ENCODE measurements around the gene MEPCE. TPM values are rescaled to one million over a fixed set of nuclear protein-coding genes. Genes with fewer than 3 reads are reported as not detected.

MEPCE gene
- total and polyA plus RNA-seq, 2 experiments from 2014 or later: 15.8 to 23.1 TPM

DNA sequence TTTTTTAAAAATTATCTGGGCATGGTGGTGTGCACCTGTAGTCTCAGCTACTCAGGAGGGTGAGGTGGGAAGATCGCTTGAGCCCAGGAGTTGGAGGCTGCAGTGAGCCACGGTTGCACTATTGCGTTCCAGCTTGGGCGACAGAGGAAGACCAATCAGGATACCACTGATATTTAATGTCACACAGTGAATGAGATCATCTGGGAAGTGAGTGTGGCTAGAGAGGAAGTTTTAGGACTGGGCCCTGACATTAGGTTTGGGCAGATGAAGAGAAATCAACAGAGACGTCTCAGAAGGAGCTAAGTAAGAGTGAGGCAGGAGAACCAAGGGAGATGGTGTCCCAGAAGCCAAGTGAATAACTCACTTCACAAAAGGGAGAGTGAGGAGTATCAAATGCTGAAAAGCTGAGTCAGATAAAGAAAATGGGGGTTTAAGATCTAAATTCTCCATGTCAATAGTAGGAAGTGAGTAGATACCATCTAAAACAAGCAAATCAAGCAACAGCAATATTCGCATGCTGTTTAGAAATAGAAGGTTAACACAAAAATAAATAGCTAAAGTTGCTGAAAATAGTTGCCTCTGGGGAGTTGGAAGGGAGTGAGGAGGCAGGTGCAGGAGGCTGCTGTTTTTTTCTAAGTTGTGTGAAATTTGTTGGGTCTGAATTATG is 44.9 kb upstream of the MEPCE start:
- Histone ChIP-seq H3K9me3 (ENCODE audit: low read depth) (no peaks in the 10 kb centered on the region), H3K4me1 (ENCODE audit: insufficient read depth) (no peaks in the 10 kb centered on the region), H3K9me2 (replicated peaks; ENCODE audit: insufficient read depth) (no peaks in the 10 kb centered on the region), H3K27ac (no peak overlapping the region), H3K4me3 (no peak overlapping the region), H3K27me3 (peaks cover 3% of the 10 kb centered on the region), H3K79me2 (no peaks in the 10 kb centered on the region), H4K20me1 (ENCODE audit: insufficient read depth, poor library complexity, severe bottlenecking) (no peaks in the 10 kb centered on the region), H3K36me3 (replicated peaks; ENCODE audit: insufficient read depth, low read depth) (no peaks in the 10 kb centered on the region), H3K4me2 (no peak overlapping the region), H2AFZ (no peak overlapping the region)
- WGBS (ENCODE audit: low lambda C conversion rate, missing lambda C conversion rate): 93% methylated on average over 6 of the region's 6 CpGs
- TF ChIP-seq EZH2phosphoT487 (IDR thresholded peaks at IDR 0.05; ENCODE audit: low read depth, severe bottlenecking, unreplicated experiment) (no peak), EZH2 (IDR thresholded peaks at IDR 0.05; ENCODE audit: borderline replicate concordance) (no peak)
- TF ChIP-seq, protein P1, sequence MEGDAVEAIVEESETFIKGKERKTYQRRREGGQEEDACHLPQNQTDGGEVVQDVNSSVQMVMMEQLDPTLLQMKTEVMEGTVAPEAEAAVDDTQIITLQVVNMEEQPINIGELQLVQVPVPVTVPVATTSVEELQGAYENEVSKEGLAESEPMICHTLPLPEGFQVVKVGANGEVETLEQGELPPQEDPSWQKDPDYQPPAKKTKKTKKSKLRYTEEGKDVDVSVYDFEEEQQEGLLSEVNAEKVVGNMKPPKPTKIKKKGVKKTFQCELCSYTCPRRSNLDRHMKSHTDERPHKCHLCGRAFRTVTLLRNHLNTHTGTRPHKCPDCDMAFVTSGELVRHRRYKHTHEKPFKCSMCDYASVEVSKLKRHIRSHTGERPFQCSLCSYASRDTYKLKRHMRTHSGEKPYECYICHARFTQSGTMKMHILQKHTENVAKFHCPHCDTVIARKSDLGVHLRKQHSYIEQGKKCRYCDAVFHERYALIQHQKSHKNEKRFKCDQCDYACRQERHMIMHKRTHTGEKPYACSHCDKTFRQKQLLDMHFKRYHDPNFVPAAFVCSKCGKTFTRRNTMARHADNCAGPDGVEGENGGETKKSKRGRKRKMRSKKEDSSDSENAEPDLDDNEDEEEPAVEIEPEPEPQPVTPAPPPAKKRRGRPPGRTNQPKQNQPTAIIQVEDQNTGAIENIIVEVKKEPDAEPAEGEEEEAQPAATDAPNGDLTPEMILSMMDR (IDR thresholded peaks at IDR 0.05; ENCODE audit: poor library complexity): no peak
- DNase-seq (ENCODE audit: low spot score): no peak

DNA sequence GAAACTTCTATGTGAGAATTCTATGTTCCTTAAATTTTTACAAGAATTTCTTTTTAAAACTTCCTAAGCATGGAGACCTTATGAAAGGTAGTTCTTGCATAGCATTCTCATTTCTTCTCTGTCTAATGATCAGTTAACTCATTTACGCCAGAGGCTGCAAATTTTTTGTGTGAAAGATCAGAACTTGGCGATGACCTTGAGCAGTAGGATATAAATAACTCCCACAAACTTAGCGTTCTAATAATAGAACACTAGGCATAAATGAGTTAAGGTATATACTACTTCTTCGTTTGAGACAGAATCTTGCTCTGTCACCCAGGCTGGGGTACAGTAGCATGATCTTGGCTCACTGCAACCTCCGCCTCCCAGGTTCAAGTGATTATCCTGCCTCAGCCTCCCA is 42.7 kb upstream of the MEPCE start:
- Histone ChIP-seq H4K20me1 (ENCODE audit: insufficient read depth, poor library complexity, severe bottlenecking) (no peaks in the 10 kb centered on the region), H3K27ac (no peak overlapping the region), H3K36me3 (replicated peaks; ENCODE audit: insufficient read depth, low read depth) (no peaks in the 10 kb centered on the region), H3K9me3 (ENCODE audit: low read depth) (no peaks in the 10 kb centered on the region), H3K4me3 (no peak overlapping the region), H3K27me3 (peaks cover 3% of the 10 kb centered on the region), H2AFZ (no peak overlapping the region), H3K79me2 (no peaks in the 10 kb centered on the region), H3K4me2 (no peak overlapping the region), H3K4me1 (ENCODE audit: insufficient read depth) (no peaks in the 10 kb centered on the region), H3K9me2 (replicated peaks; ENCODE audit: insufficient read depth) (no peaks in the 10 kb centered on the region)
- TF ChIP-seq EZH2phosphoT487 (IDR thresholded peaks at IDR 0.05; ENCODE audit: low read depth, severe bottlenecking, unreplicated experiment) (no peak), EZH2 (IDR thresholded peaks at IDR 0.05; ENCODE audit: borderline replicate concordance) (no peak)
- TF ChIP-seq, protein P1 (IDR thresholded peaks at IDR 0.05; ENCODE audit: poor library complexity): no peak
- DNase-seq (ENCODE audit: low spot score): no peak
- WGBS (ENCODE audit: low lambda C conversion rate, missing lambda C conversion rate): 91% methylated on average over 5 of the region's 5 CpGs

DNA sequence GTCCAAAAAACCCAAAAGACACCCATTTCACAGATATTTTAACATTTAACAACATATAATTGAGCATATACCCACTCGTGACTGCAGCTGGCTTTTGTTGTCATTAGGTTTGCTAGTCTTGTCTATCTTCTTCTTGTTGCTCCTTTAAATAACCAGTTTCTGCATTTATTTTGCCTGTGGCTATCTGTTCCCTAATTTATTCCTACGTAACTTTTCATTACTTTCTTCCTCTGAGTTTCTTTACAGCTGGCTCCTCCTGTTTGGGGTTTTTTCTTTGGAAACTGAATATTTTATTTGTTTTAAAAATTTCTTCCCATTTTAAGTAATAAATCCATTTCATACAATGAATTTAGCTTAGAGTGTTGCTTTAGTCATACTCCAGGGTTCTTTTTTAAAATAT is 41.9 kb upstream of the MEPCE start:
- Histone ChIP-seq H3K4me2 (no peak overlapping the region), H3K36me3 (replicated peaks; ENCODE audit: insufficient read depth, low read depth) (no peaks in the 10 kb centered on the region), H3K79me2 (no peaks in the 10 kb centered on the region), H3K27ac (no peak overlapping the region), H3K4me3 (no peak overlapping the region), H3K9me3 (ENCODE audit: low read depth) (no peaks in the 10 kb centered on the region), H3K4me1 (ENCODE audit: insufficient read depth) (no peaks in the 10 kb centered on the region), H2AFZ (no peak overlapping the region), H4K20me1 (ENCODE audit: insufficient read depth, poor library complexity, severe bottlenecking) (no peaks in the 10 kb centered on the region), H3K9me2 (replicated peaks; ENCODE audit: insufficient read depth) (no peaks in the 10 kb centered on the region), H3K27me3 (peaks cover 3% of the 10 kb centered on the region)
- WGBS (ENCODE audit: low lambda C conversion rate, missing lambda C conversion rate): 67% methylated on average over 2 of the region's 2 CpGs
- no peak for DNase-seq (ENCODE audit: low spot score)
- TF ChIP-seq EZH2 (IDR thresholded peaks at IDR 0.05; ENCODE audit: borderline replicate concordance): no peak

DNA sequence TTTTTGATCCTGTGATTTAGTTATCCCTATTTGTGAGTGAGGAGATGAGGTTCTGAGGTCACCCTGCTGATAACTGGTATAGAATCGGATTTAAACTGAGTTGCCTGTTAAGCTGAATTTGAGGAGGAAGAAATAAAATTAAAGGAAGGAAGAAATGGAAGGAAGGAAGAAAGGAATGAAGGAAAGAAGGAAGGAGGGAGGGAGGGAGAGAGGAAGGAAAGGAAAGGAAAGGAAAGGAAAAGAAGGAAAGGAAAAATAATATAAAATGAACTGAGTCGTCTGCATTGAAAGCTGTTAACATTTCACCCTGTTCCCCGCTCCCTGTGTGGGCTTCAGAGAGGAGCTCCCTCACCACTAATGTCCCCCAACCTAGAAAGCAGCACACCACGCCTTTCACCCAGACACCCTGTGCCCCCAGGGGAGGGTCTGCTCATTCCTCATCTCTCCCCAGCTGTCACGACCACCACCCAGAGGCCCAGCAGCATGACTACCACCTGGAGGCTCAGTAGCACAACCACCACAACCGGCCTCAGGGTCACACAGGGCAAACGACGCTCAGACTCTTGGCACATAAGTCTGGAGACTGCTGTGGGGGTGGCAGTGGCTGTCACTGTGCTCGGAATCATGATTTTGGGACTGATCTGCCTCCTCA is 40.1 kb upstream of the MEPCE start:
- no peaks in the 10 kb centered on the region for H3K4me1 ChIP-seq (ENCODE audit: insufficient read depth)
- no peak for DNase-seq (ENCODE audit: low spot score)
- no peaks in the 10 kb centered on the region for H3K9me3 ChIP-seq (ENCODE audit: low read depth)
- no peaks in the 10 kb centered on the region for H3K9me2 ChIP-seq (replicated peaks; ENCODE audit: insufficient read depth)
- peaks cover 3% of the 10 kb centered on the region for H3K27me3 ChIP-seq
- TF ChIP-seq, protein P1 (IDR thresholded peaks at IDR 0.05; ENCODE audit: poor library complexity): no peak
- no peak for TF ChIP-seq EZH2 (IDR thresholded peaks at IDR 0.05; ENCODE audit: borderline replicate concordance)
- no peak for TF ChIP-seq EZH2phosphoT487 (IDR thresholded peaks at IDR 0.05; ENCODE audit: low read depth, severe bottlenecking, unreplicated experiment)
- no peak overlapping the region for H2AFZ ChIP-seq
- H3K4me2 ChIP-seq: no peak overlapping the region
- H3K79me2 ChIP-seq: no peaks in the 10 kb centered on the region
- H3K36me3 ChIP-seq (replicated peaks; ENCODE audit: insufficient read depth, low read depth): no peaks in the 10 kb centered on the region
- H3K4me3 ChIP-seq: no peak overlapping the region
- no peaks in the 10 kb centered on the region for H4K20me1 ChIP-seq (ENCODE audit: insufficient read depth, poor library complexity, severe bottlenecking)
- 74% methylated on average over 9 of the region's 9 CpGs for WGBS (ENCODE audit: low lambda C conversion rate, missing lambda C conversion rate)
- no peak overlapping the region for H3K27ac ChIP-seq

Data from hepatocyte (in vitro differentiated cells).